Hepatocyte (in vitro differentiated cells): ENCODE measurements around the gene HTR2A.

Experiments used
- CTCF ChIP-seq: fragments of 200-600 bp; sonication (generic); IDR thresholded peaks from 2 replicates; pipeline ENCODE4 v1.5.1; 2016; ENCODE audit warnings: antibody characterized with exemption, mild to moderate bottlenecking; ENCODE audit not compliant: poor library complexity
- EZH2 ChIP-seq: fragments of 200-600 bp; sonication (generic); IDR thresholded peaks from 2 replicates; pipeline ENCODE4 v1.6.1; 2016; ENCODE audit warnings: antibody characterized with exemption, mild to moderate bottlenecking, borderline replicate concordance
- EZH2phosphoT487 ChIP-seq: fragments of 200-600 bp; sonication (generic); IDR thresholded peaks from one replicate; pipeline ENCODE4 v1.6.1; 2018; ENCODE audit warnings: antibody characterized with exemption, mild to moderate bottlenecking, low read depth, moderate library complexity; ENCODE audit not compliant: unreplicated experiment, severe bottlenecking

GRCh38 chr13:46852168-46852567 is 44.7 kb downstream of the HTR2A start:
- TF ChIP-seq CTCF, result no peak
- TF ChIP-seq EZH2phosphoT487, result no peak
- TF ChIP-seq EZH2, result no peak
